T-cell (primary cell): ENCODE measurements around the gene MTREX. TPM values are rescaled to one million over a fixed set of nuclear protein-coding genes. Genes with fewer than 3 reads are reported as not detected.

Experiments
- ATAC-seq, 4 experiments: fragments of 200-7000 bp in 3 of 4; fragments of 150-1000 bp in 1 of 4; cut with Tn5 transposase; replicated peaks in 1 of 4; 1 replicate in 3 of 4; 2 replicates in 1 of 4; pipeline ENCODE4 v1.10.0; 2021; ENCODE audit warnings: moderate library complexity in 3 of 4, mild to moderate bottlenecking in 2 of 4, moderate number of reproducible peaks in 1 of 4
- CTCF ChIA-PET, 2 donors: fragments of 300-600 bp; sonication (Branson Sonifier 250); formaldehyde crosslinking; loops; one replicate each; lab custom pipeline; 2022; ENCODE audit warnings: antibody characterized with exemption in 2 of 2; lab: Charles Lee
- POLR2A ChIA-PET, 2 donors: fragments of 300-600 bp; sonication (Branson Sonifier 250); formaldehyde crosslinking; loops; one replicate each; lab custom pipeline; 2022; ENCODE audit warnings: antibody characterized with exemption in 2 of 2; lab: Charles Lee
- DNase-seq, 35 experiments: peaks; one replicate each; pipeline versions ENCODE4 v3.0.0 to v3.0.0-alpha.2; 2013 to 2023
- H3K27ac ChIP-seq: one replicate; pipeline ENCODE4 v1.5.1; 2013; ENCODE audit warnings: low read length
- H3K27me3 ChIP-seq, 2 experiments: replicated peaks in 1 of 2; 1 replicate in 1 of 2; 2 replicates in 1 of 2; pipeline versions ENCODE4 v1.6.1 to v1.7.0; 2013; ENCODE audit warnings: low read length in 1 of 2, mixed read lengths in 1 of 2; ENCODE audit not compliant: control insufficient read depth in 2 of 2, insufficient read depth in 2 of 2; ENCODE audit errors: extremely low read depth in 1 of 2
- H3K36me3 ChIP-seq, 2 donors: 1 replicate in 1 of 2; 2 replicates in 1 of 2; pipeline versions ENCODE4 v1.6.1 to v1.7.0; 2013; ENCODE audit warnings: low read length in 1 of 2; ENCODE audit not compliant: control insufficient read depth in 2 of 2, insufficient read depth in 1 of 2; ENCODE audit errors: extremely low read depth in 1 of 2
- H3K4me1 ChIP-seq, 2 experiments: 1 replicate in 1 of 2; 2 replicates in 1 of 2; pipeline versions ENCODE4 v1.6.1 to v1.7.0; 2013; ENCODE audit warnings: low read length in 2 of 2, mixed read lengths in 1 of 2; ENCODE audit not compliant: insufficient read depth in 2 of 2, control insufficient read depth in 1 of 2; ENCODE audit errors: extremely low read depth in 1 of 2
- H3K4me3 ChIP-seq, 2 donors: 1 replicate in 1 of 2; 2 replicates in 1 of 2; pipeline versions ENCODE4 v1.5.1 to v1.7.0; 2013; ENCODE audit warnings: mild to moderate bottlenecking in 2 of 2, low read length in 1 of 2, moderate library complexity in 1 of 2; ENCODE audit not compliant: control insufficient read depth in 1 of 2; ENCODE audit errors: extremely low read depth in 1 of 2
- H3K9me3 ChIP-seq: 2 replicates; pipeline ENCODE4 v1.7.0; 2013
- H3K27ac Mint-ChIP-seq, 2 donors: one replicate each; pipeline ENCODE4 v1.8.0; 2020 to 2021; ENCODE audit warnings: mild to moderate bottlenecking in 2 of 2, mixed read lengths in 2 of 2
- H3K27me3 Mint-ChIP-seq, 2 donors: one replicate each; pipeline ENCODE4 v1.8.0; 2021 to 2022; ENCODE audit warnings: mixed read lengths in 2 of 2
- H3K36me3 Mint-ChIP-seq: one replicate; pipeline ENCODE4 v1.8.0; 2021; ENCODE audit warnings: mixed read lengths
- H3K4me1 Mint-ChIP-seq, 3 donors: one replicate each; pipeline ENCODE4 v1.8.0; 2020 to 2022; ENCODE audit warnings: mixed read lengths in 3 of 3, mild to moderate bottlenecking in 1 of 3
- H3K4me3 Mint-ChIP-seq, 3 donors: one replicate each; pipeline ENCODE4 v1.8.0; 2020 to 2022; ENCODE audit warnings: mild to moderate bottlenecking in 3 of 3, mixed read lengths in 3 of 3, moderate library complexity in 3 of 3
- H3K9me3 Mint-ChIP-seq, 3 donors: one replicate each; pipeline ENCODE4 v1.8.0; 2020 to 2022; ENCODE audit warnings: mixed read lengths in 3 of 3
- WGBS: methylation state at CpG from one replicate; pipeline ENCODE4 v1.1.5; 2013; ENCODE audit warnings: missing lambda C conversion rate; ENCODE audit not compliant: insufficient coverage; 5-methylcytosine and 5-hydroxymethylcytosine counted together
- total RNA-seq, 35 experiments: library from RNA in 6 of 35; stranded (reverse) in 6 of 35; fragments of 120-200 nt in 1 of 35; gene quantifications; one replicate each; pipeline versions ENCODE4 v1.2.1 to v1.2.4 and lab custom pipeline; 2013 to 2026

MTREX gene
- total RNA-seq, 5 donors from 2014 or later (not counting 1 experiment from before 2014, with no cell fraction given), result 60.2 to 75.1 (median 62.0) TPM

DNA sequence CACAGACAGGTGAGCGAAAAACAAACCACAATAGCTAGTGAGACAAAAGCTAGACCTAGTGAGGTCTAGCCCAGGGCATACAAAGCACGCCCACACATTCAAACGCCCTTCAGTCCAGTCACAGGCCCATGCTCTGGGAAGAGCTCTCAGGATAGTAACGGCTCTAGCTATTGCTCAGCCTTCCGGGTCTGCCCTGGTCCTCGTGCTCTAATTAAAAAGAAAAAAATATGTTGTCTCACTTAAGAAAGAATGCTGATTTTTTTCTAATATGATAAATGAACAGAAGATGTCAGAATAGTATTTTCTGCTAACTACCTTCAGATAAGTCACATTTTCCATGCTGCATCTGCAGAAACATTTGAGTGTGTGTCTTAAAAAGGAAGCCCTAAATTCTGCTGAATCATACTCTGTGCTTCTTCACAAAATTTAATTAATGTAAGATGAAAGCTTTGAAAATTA is 132.4 kb downstream of the MTREX start:
- Mint-ChIP-seq H3K27ac (peak overlapping the region; percentile 75 to 76), H3K9me3 (peaks cover 8 to 13% (median 11%) of the 10 kb centered on the region in 3 donors), H3K4me3 (no peak overlapping the region), H3K27me3 (no peaks in the 10 kb centered on the region), H3K4me1 (peaks cover 30 to 31% (median 31%) of the 10 kb centered on the region in 3 donors), H3K36me3 (peaks cover 21% of the 10 kb centered on the region)
- no peak overlapping the region for H3K27ac ChIP-seq
- ATAC-seq, result peak in 2 of 4 experiments; percentile 19 to 28
- POLR2A ChIA-PET, result interaction anchor here in 1 of 2 donors (0.6 kb wide), 1 partner anchor 73 kb away, joined by 3 read pairs; no protein-coding TSS in a partner anchor
- CTCF ChIA-PET, result no interaction called here
- no peak overlapping the region for H3K4me3 ChIP-seq
- H3K27me3 ChIP-seq, result no peaks in the 10 kb centered on the region
- H3K9me3 ChIP-seq, result no peaks in the 10 kb centered on the region
- H3K4me1 ChIP-seq, result peaks cover 0 to 2% of the 10 kb centered on the region in 2 experiments
- no peaks in the 10 kb centered on the region for H3K36me3 ChIP-seq
- DNase-seq, result no peak
- 54% methylated on average over 6 of the region's 6 CpGs for WGBS

DNA sequence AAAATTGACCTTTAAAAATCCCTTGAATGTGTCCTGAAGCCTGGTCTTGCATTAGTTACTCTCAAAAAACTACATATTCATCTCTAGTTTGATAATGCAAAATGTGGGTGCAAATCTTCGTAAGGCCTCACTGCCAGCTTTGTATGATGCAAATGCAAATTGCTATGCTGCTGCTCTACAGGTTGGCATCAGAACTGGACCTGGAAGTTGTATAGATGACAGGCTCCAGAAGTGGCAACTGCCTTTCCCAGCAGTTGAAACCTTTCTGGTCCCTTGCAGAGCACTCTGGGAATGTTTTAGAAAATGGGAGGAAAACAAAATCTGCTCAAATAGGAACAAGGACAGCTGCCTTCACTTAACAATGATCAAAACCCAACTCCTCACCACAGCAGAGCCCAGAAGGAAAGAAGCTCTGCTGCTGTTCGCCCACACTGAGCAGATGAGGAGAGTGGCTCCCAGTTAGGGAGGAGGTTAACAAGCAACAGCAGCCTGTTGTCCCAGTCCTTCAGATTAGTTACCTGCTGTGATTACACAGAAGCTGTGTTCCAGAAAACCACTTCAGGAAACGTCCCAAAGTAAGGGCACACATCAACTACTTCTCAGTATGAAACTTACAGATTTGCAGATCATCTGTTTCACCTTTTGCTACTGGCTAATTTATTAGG is 133.4 kb downstream of the MTREX start:
- H3K9me3 ChIP-seq, result no peaks in the 10 kb centered on the region
- peaks cover 31 to 32% (median 31%) of the 10 kb centered on the region in 3 donors for H3K4me1 Mint-ChIP-seq
- no peak overlapping the region for H3K4me3 ChIP-seq
- H3K4me3 Mint-ChIP-seq, result no peak overlapping the region
- peaks cover 11% of the 10 kb centered on the region for H3K36me3 Mint-ChIP-seq
- H3K27me3 Mint-ChIP-seq, result no peaks in the 10 kb centered on the region
- DNase-seq (no peak), ATAC-seq (peak in 2 of 4 experiments; percentile 24 to 40)
- peak overlapping the region; percentile 53 to 72 for H3K27ac Mint-ChIP-seq
- H3K9me3 Mint-ChIP-seq, result peaks cover 2 to 3% (median 2%) of the 10 kb centered on the region in 3 donors
- no peaks in the 10 kb centered on the region for H3K36me3 ChIP-seq
- 60% methylated on average over 1 of the region's 3 CpGs for WGBS
- ChIA-PET CTCF (no interaction called here), POLR2A (interaction anchor here (0.5 to 0.6 kb wide), 2 partner anchors 28 to 557 kb away, joined by 3 read pairs; no protein-coding TSS in a partner anchor)
- no peaks in the 10 kb centered on the region for H3K27me3 ChIP-seq
- H3K4me1 ChIP-seq, result peaks cover 0 to 2% of the 10 kb centered on the region in 2 experiments
- no peak overlapping the region for H3K27ac ChIP-seq

- Mint-ChIP-seq H3K27me3 (no peaks in the 10 kb centered on the region), H3K27ac (peak overlapping the region; percentile 53 to 72), H3K36me3 (peaks cover 8% of the 10 kb centered on the region), H3K4me1 (peaks cover 31 to 32% (median 31%) of the 10 kb centered on the region in 3 donors), H3K9me3 (no peaks in the 10 kb centered on the region), H3K4me3 (no peak overlapping the region)
- POLR2A ChIA-PET, result interaction anchor here in 1 of 2 donors (0.5 kb wide), 1 partner anchor 556 kb away, joined by 3 read pairs; no protein-coding TSS in a partner anchor
- H3K9me3 ChIP-seq, result no peaks in the 10 kb centered on the region
- no peak for DNase-seq
- no CpG with 5 or more reads among the region's 1 CpG for WGBS
- H3K27me3 ChIP-seq, result no peaks in the 10 kb centered on the region
- H3K36me3 ChIP-seq, result no peaks in the 10 kb centered on the region
- H3K4me1 ChIP-seq, result peaks cover 0 to 2% of the 10 kb centered on the region in 2 experiments
- no peak for ATAC-seq
- no peak overlapping the region for H3K4me3 ChIP-seq
- CTCF ChIA-PET, result no interaction called here
- no peak overlapping the region for H3K27ac ChIP-seq
Observed at GRCh38 chr5:55441954-55442353, 134.2 kb downstream of the MTREX start.

GRCh38 chr5:55445791-55446190 is 138.0 kb downstream of the MTREX start:
- ATAC-seq, result no peak
- Mint-ChIP-seq H3K36me3 (peaks cover 21% of the 10 kb centered on the region), H3K4me1 (peaks cover 13 to 24% (median 13%) of the 10 kb centered on the region in 3 donors), H3K27ac (no peak overlapping the region), H3K27me3 (no peaks in the 10 kb centered on the region), H3K9me3 (no peaks in the 10 kb centered on the region), H3K4me3 (no peak overlapping the region)
- Histone ChIP-seq H3K27me3 (no peaks in the 10 kb centered on the region), H3K36me3 (no peaks in the 10 kb centered on the region), H3K4me1 (peaks cover 0 to 2% of the 10 kb centered on the region in 2 experiments), H3K27ac (no peak overlapping the region), H3K9me3 (no peaks in the 10 kb centered on the region), H3K4me3 (no peak overlapping the region)
- DNase-seq, result no peak
- POLR2A ChIA-PET, result no interaction called here
- 100% methylated on average over 1 of the region's 3 CpGs for WGBS
- CTCF ChIA-PET, result no interaction called here

GRCh38 chr5:55446640-55447351 is 139.0 kb downstream of the MTREX start:
- Histone ChIP-seq H3K27me3 (no peaks in the 10 kb centered on the region), H3K36me3 (no peaks in the 10 kb centered on the region), H3K4me1 (no peaks in the 10 kb centered on the region), H3K4me3 (no peak overlapping the region), H3K9me3 (no peaks in the 10 kb centered on the region), H3K27ac (no peak overlapping the region)
- Mint-ChIP-seq H3K36me3 (peaks cover 21% of the 10 kb centered on the region), H3K27ac (no peak overlapping the region), H3K4me3 (no peak overlapping the region), H3K27me3 (no peaks in the 10 kb centered on the region), H3K4me1 (peaks cover 4 to 14% (median 4%) of the 10 kb centered on the region in 3 donors), H3K9me3 (no peaks in the 10 kb centered on the region)
- POLR2A ChIA-PET, result no interaction called here
- CTCF ChIA-PET, result no interaction called here
- 86% methylated on average over 1 of the region's 8 CpGs for WGBS
- ATAC-seq (no peak), DNase-seq (no peak)

DNA sequence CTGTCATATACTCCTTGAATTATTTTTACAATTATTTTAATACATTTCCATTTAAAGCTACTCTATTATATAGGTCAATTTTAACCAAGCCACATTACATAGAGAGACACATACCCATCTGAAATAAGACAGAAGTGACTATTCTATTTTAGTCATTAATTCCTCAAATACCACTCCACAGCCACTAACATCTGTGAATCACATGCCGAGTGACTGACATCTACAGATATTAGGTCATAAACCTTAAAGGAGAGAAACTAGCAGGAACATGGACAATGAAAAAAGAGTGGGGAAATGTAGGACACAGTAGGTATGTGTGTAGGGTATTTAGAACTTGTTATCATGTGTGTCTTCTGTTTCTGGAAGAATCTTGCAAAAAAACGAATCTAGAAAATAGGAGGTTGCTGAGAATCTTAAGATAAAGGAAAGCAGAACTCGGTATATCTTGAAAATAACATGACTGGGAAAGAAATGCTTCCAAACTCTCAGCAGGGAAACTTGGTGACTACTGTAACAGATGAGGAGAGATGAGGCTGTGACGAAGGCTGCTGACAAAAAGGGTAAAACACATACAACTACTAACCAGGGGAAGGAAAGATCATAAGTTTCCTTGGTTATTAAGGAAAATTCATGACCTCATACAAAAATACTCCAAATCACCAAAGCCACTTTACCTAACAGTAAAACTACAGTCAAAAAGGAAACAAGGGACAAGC is 142.4 kb downstream of the MTREX start:
- Mint-ChIP-seq H3K36me3 (peaks cover 36% of the 10 kb centered on the region), H3K9me3 (no peaks in the 10 kb centered on the region), H3K4me3 (no peak overlapping the region), H3K27ac (no peak overlapping the region), H3K4me1 (peaks cover 0 to 18% (median 0%) of the 10 kb centered on the region in 3 donors), H3K27me3 (no peaks in the 10 kb centered on the region)
- no peak overlapping the region for H3K4me3 ChIP-seq
- 80% methylated on average over 2 of the region's 4 CpGs for WGBS
- H3K36me3 ChIP-seq, result no peaks in the 10 kb centered on the region
- ChIA-PET CTCF (no interaction called here), POLR2A (no interaction called here)
- DNase-seq, result no peak
- no peaks in the 10 kb centered on the region for H3K9me3 ChIP-seq
- no peaks in the 10 kb centered on the region for H3K4me1 ChIP-seq
- H3K27me3 ChIP-seq, result no peaks in the 10 kb centered on the region
- H3K27ac ChIP-seq, result no peak overlapping the region
- no peak for ATAC-seq
